NCI-H146 treated with DMSO at 0.1 percent for 48 hours (cell line): ENCODE results near the gene KRIT1.

Experiments
- DNase-seq: peaks from one replicate; lab custom pipeline; 2025; ENCODE audit not compliant: unreplicated experiment; lab: John Stamatoyannopoulos, UW

Gene KRIT1

GRCh38 chr7:92156990-92157389 is 88.7 kb downstream of the KRIT1 start:
- DNase-seq = no peak

- DNase-seq = no peak
Observed at GRCh38 chr7:92155108-92155739, 90.5 kb downstream of the KRIT1 start.

GRCh38 chr7:92150450-92151017 is 95.2 kb downstream of the KRIT1 start:
- DNase-seq = no peak

- DNase-seq = no peak
Observed at GRCh38 chr7:92149736-92150239, 95.9 kb downstream of the KRIT1 start.
